Naive thymus-derived CD8-positive, alpha-beta T cell (primary cell): ENCODE measurements around the gene ANAPC13. TPM values are rescaled to one million over a fixed set of nuclear protein-coding genes. Genes with fewer than 3 reads are reported as not detected.

ENCODE experiments used
- ATAC-seq, 2 donors: fragments of 150-1000 bp; cut with Tn5 transposase in 1 of 2; sonication (Bioruptor Pico), chemical (Tn5 transposase) in 1 of 2; 1 replicate in 1 of 2; 2 replicates in 1 of 2; pipeline ENCODE4 v1.10.0; 2021; ENCODE audit warnings: mild to moderate bottlenecking in 2 of 2, moderate library complexity in 2 of 2
- POLR2A ChIA-PET: fragments of 350-600 bp; sonication (Branson Sonifier 250); formaldehyde crosslinking; loops from one replicate; lab custom pipeline; 2021; ENCODE audit warnings: antibody characterized with exemption; lab: Charles Lee
- DNase-seq, 10 donors: peaks; one replicate each; pipeline versions ENCODE4 v3.0.0 to v3.0.0-alpha.2; 2020 to 2022
- H3K27ac Mint-ChIP-seq, 10 donors: one replicate each; pipeline ENCODE4 v1.8.0; 2020 to 2022; ENCODE audit warnings: mild to moderate bottlenecking in 10 of 10, mixed read lengths in 10 of 10, moderate library complexity in 4 of 10, inconsistent platforms in 1 of 10
- H3K27me3 Mint-ChIP-seq, 5 donors: one replicate each; pipeline ENCODE4 v1.8.0; 2021 to 2022; ENCODE audit warnings: mixed read lengths in 5 of 5
- H3K36me3 Mint-ChIP-seq, 3 donors: one replicate each; pipeline ENCODE4 v1.8.0; 2020 to 2022; ENCODE audit warnings: mixed read lengths in 3 of 3, mild to moderate bottlenecking in 2 of 3, inconsistent platforms in 1 of 3
- H3K4me1 Mint-ChIP-seq, 4 donors: one replicate each; pipeline ENCODE4 v1.8.0; 2021 to 2022; ENCODE audit warnings: mixed read lengths in 4 of 4
- H3K4me3 Mint-ChIP-seq, 10 donors: one replicate each; pipeline ENCODE4 v1.8.0; 2020 to 2022; ENCODE audit warnings: mild to moderate bottlenecking in 10 of 10, mixed read lengths in 10 of 10, moderate library complexity in 6 of 10, inconsistent platforms in 1 of 10
- H3K9me3 Mint-ChIP-seq, 9 donors: one replicate each; pipeline ENCODE4 v1.8.0; 2020 to 2022; ENCODE audit warnings: mixed read lengths in 9 of 9, mild to moderate bottlenecking in 3 of 9, inconsistent platforms in 1 of 9, moderate library complexity in 1 of 9
- polyA plus RNA-seq, 3 donors: library from polyadenylated mRNA; unstranded; fragments of 300-500 nt; fragmentation: Illumina TruSeq; gene quantifications; one replicate each; pipeline ENCODE4 v1.2.3, GENCODE V29; 2021
- total RNA-seq, 8 experiments: library from RNA in 2 of 8; stranded (reverse) in 2 of 8; gene quantifications; one replicate each; pipeline ENCODE4 v1.2.3 and lab custom pipeline; 2021 to 2026

Gene ANAPC13
- total and polyA plus RNA-seq, 5 experiments from 2014 or later: 36.1 to 96.1 (median 88.9) TPM

- ATAC-seq (no peak), DNase-seq (no peak)
- POLR2A ChIA-PET: no interaction called here
- peaks cover 2 to 12% (median 9%) of the 10 kb centered on the region in 5 donors for H3K27me3 Mint-ChIP-seq
- H3K4me1 Mint-ChIP-seq: no peaks in the 10 kb centered on the region
- H3K36me3 Mint-ChIP-seq: no peaks in the 10 kb centered on the region
- no peak overlapping the region for H3K4me3 Mint-ChIP-seq
- H3K27ac Mint-ChIP-seq: no peak overlapping the region
- no peaks in the 10 kb centered on the region for H3K9me3 Mint-ChIP-seq
Observed at GRCh38 chr3:134464064-134464688, 21.6 kb downstream of the ANAPC13 start.

DNA sequence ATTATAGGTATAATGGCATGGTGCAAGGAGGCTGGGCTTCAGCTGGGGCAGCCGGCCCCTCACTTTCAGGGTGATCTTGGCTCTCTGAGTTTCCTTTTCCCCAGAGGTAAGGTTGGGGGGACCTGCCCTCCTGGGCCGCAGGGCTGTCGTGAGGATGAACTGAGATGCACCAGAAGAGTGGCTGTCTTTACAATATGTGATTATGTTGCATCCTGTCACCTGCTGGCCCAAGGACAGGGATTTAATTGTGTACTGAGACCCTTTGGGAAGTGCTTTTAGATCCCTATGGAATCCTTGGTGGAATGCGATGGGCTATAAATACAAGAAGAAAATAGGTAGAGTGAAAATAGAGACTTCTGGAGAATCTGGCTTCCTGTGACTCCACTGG is 22.1 kb downstream of the ANAPC13 start:
- H3K9me3 Mint-ChIP-seq: no peaks in the 10 kb centered on the region
- no peaks in the 10 kb centered on the region for H3K36me3 Mint-ChIP-seq
- H3K27me3 Mint-ChIP-seq: peaks cover 2 to 13% (median 9%) of the 10 kb centered on the region in 5 donors
- ATAC-seq (no peak), DNase-seq (no peak)
- no peak overlapping the region for H3K4me3 Mint-ChIP-seq
- POLR2A ChIA-PET: no interaction called here
- H3K27ac Mint-ChIP-seq: no peak overlapping the region
- H3K4me1 Mint-ChIP-seq: no peaks in the 10 kb centered on the region

DNA sequence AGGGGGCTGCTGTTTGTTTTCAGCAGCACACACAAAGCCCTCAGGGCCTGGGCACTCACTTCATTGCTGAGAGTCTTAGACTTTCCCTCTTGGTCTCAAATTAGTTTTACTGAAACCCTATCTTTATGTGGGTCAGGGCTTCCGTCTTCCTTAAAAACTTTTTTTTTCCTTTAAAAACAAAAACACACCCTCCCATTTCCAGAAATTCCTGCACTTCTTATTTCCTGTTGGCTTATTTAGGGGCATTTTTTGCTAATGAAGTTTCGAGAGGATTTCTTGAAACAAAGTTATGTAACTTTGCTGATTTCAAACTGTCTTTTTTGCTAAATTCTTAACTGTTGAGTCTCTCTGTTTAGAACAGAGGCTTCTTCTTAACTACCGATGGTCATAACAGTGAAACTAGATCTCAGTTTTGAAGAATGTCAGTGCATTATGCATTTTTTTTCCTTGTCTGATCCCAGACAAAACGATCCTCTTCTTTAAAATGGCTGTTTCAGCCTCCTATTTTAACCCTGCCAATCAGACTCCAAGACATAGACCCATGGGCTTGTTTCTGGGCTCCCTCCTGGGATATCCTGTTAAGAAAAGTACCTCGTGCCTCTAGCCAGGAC is 23.3 kb downstream of the ANAPC13 start:
- Mint-ChIP-seq H3K27me3 (peaks cover 5 to 21% (median 17%) of the 10 kb centered on the region in 5 donors), H3K4me1 (no peaks in the 10 kb centered on the region), H3K27ac (no peak overlapping the region), H3K36me3 (no peaks in the 10 kb centered on the region), H3K9me3 (no peaks in the 10 kb centered on the region), H3K4me3 (no peak overlapping the region)
- POLR2A ChIA-PET: no interaction called here
- DNase-seq: no peak
- ATAC-seq: no peak

DNA sequence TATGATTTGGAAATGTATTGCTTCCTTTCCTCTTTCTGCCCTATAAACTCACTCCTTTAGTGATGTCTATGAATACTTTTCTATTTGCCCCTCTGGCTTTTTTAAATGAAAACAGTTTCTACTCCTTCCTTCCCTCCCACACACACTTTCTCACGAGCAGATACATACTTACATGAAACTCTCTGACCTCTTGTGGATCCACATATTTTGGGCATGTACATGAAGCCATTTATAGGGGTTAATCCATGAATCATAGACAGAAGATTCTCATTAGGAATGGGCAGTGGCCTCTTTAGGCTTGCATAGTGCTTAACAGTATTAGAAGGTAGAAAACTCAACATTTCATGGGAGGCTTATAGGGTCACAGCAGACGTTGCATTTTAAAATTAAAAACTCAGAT is 24.8 kb downstream of the ANAPC13 start:
- POLR2A ChIA-PET: no interaction called here
- no peaks in the 10 kb centered on the region for H3K4me1 Mint-ChIP-seq
- H3K4me3 Mint-ChIP-seq: no peak overlapping the region
- H3K9me3 Mint-ChIP-seq: no peaks in the 10 kb centered on the region
- no peaks in the 10 kb centered on the region for H3K36me3 Mint-ChIP-seq
- ATAC-seq (no peak), DNase-seq (no peak)
- H3K27me3 Mint-ChIP-seq: peaks cover 6 to 27% (median 22%) of the 10 kb centered on the region in 5 donors
- no peak overlapping the region for H3K27ac Mint-ChIP-seq

- Mint-ChIP-seq H3K36me3 (no peaks in the 10 kb centered on the region), H3K9me3 (no peaks in the 10 kb centered on the region), H3K27ac (no peak overlapping the region), H3K27me3 (peaks cover 6 to 27% (median 22%) of the 10 kb centered on the region in 5 donors), H3K4me1 (no peaks in the 10 kb centered on the region), H3K4me3 (no peak overlapping the region)
- POLR2A ChIA-PET: no interaction called here
- DNase-seq: no peak
- no peak for ATAC-seq
Observed at GRCh38 chr3:134459562-134459961, 26.2 kb downstream of the ANAPC13 start.

DNA sequence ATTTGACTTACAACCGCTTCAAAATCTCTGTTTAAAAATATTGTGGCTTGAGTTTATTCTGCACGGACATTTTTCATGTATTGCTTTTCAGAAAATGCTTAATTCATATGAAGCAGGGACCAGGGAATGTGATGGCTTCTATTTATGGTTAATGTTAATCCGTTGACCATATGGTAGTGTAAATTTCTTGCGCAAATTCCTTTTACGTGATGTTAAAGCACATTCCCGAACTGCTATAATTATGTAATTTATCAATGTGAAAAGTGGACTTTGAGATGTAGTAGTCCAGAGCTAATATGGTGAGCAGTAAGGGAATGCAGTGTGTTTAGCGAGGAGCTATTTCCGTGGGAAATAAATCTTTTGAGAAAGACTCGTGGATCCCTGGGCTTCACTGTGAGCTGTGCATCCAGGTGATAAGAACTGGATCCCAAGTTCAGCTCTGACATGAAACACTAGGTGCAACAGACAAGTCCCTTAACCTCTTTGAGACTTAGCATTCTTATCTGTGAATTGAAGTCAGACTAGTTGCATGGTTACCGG is 27.3 kb downstream of the ANAPC13 start:
- H3K36me3 Mint-ChIP-seq: no peaks in the 10 kb centered on the region
- H3K27ac Mint-ChIP-seq: no peak overlapping the region
- POLR2A ChIA-PET: no interaction called here
- ATAC-seq (no peak), DNase-seq (no peak)
- no peak overlapping the region for H3K4me3 Mint-ChIP-seq
- H3K4me1 Mint-ChIP-seq: no peaks in the 10 kb centered on the region
- peaks cover 4 to 28% (median 22%) of the 10 kb centered on the region in 5 donors for H3K27me3 Mint-ChIP-seq
- no peaks in the 10 kb centered on the region for H3K9me3 Mint-ChIP-seq

DNA sequence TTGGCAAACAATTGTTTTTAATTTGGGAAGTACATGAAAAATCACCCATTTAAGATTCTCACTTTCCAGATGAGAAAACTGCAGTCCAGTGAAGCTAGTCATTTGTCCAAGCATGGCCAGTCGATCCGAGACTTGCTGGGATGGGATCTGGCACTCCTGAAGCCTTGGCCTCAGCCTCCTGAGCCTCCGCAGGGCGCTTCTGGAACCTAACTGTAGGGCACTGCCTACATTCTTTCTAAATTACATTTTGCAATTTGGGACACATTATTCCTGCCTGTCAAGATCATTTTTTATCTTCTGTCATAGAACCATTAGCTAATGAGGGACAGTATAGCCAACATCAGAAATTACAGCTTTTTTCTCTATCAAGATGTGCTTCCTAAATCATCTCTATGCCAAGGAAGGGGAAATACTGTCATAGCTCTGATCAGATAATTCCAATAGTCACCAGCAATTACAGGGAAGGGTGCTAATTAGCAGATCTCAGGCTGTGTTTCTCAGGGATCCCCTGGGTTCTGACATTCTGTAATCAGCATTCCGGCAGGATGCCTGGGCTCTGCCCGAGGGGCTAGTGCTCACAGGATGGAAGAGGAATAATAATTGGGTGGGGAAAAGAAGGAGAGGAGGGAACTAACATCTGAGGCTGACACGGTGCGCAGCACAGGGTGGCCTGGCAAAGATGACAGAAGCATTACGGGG is 28.3 kb downstream of the ANAPC13 start:
- DNase-seq (no peak), ATAC-seq (no peak)
- Mint-ChIP-seq H3K36me3 (no peaks in the 10 kb centered on the region), H3K9me3 (no peaks in the 10 kb centered on the region), H3K27me3 (peaks cover 4 to 27% (median 22%) of the 10 kb centered on the region in 5 donors), H3K27ac (peak overlapping the region in 1 of 10 donors; percentile 78), H3K4me3 (no peak overlapping the region), H3K4me1 (no peaks in the 10 kb centered on the region)
- POLR2A ChIA-PET: no interaction called here

DNA sequence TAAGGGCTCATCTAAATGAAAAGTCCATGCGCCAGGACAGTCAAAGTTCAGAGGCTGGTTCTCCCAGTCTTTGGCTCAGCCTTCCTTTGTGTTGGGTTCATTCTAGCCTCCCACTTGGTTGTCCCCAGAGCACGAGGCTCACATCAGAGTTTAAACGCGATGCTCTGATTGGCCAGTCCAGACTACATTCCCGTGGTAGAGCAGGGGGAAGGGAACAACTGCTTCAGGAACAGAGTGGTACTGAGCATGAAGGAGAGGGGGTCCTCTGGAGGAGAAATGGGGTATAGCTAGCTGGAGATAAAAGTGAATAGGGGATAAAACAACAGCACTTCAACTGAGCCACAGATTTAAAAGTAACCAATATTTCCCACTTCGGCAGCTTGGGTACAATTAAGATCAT is 32.2 kb downstream of the ANAPC13 start:
- POLR2A ChIA-PET: no interaction called here
- peaks cover 0 to 2% (median 0%) of the 10 kb centered on the region in 4 donors for H3K4me1 Mint-ChIP-seq
- H3K27me3 Mint-ChIP-seq: peaks cover 6 to 19% (median 15%) of the 10 kb centered on the region in 5 donors
- H3K4me3 Mint-ChIP-seq: no peak overlapping the region
- no peaks in the 10 kb centered on the region for H3K36me3 Mint-ChIP-seq
- DNase-seq (no peak), ATAC-seq (no peak)
- no peak overlapping the region for H3K27ac Mint-ChIP-seq
- H3K9me3 Mint-ChIP-seq: no peaks in the 10 kb centered on the region

GRCh38 chr3:134449951-134450350 is 35.8 kb downstream of the ANAPC13 start:
- DNase-seq (no peak), ATAC-seq (no peak)
- Mint-ChIP-seq H3K4me1 (peaks cover 0 to 2% (median 0%) of the 10 kb centered on the region in 4 donors), H3K27me3 (peaks cover 13 to 40% (median 22%) of the 10 kb centered on the region in 5 donors), H3K27ac (no peak overlapping the region), H3K4me3 (no peak overlapping the region), H3K9me3 (peaks cover 1 to 20% (median 10%) of the 10 kb centered on the region in 9 donors), H3K36me3 (peaks cover 0 to 16% (median 8%) of the 10 kb centered on the region in 3 donors)
- POLR2A ChIA-PET: no interaction called here

GRCh38 chr3:134449277-134449676 is 36.5 kb downstream of the ANAPC13 start:
- H3K4me1 Mint-ChIP-seq: peaks cover 0 to 2% (median 0%) of the 10 kb centered on the region in 4 donors
- ATAC-seq (no peak), DNase-seq (no peak)
- peaks cover 0 to 22% (median 11%) of the 10 kb centered on the region in 3 donors for H3K36me3 Mint-ChIP-seq
- H3K4me3 Mint-ChIP-seq: no peak overlapping the region
- H3K9me3 Mint-ChIP-seq: peaks cover 6 to 25% (median 16%) of the 10 kb centered on the region in 9 donors
- peaks cover 18 to 45% (median 23%) of the 10 kb centered on the region in 5 donors for H3K27me3 Mint-ChIP-seq
- H3K27ac Mint-ChIP-seq: no peak overlapping the region
- POLR2A ChIA-PET: no interaction called here

DNA sequence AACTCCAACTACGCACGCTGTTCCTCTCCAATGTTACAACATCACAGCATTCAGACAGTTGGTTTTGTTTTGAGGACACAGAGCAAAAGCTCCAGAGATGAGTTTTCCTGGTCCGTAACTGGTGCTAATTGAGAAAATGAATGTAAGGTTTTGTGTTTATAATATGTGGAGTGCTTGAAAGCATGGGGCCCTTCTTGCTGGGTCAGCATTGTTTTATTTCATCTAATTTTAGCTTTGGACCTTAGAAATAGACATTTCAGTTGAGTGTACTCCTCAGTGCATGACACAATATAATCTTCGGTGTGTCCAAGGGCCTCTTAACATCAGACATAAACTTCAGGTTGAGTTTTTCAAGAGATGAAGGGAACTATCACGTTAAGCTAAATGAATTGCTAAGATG is 37.1 kb downstream of the ANAPC13 start:
- POLR2A ChIA-PET: no interaction called here
- DNase-seq: no peak

GRCh38 chr3:134447351-134447750 is 38.4 kb downstream of the ANAPC13 start:
- POLR2A ChIA-PET: no interaction called here
- H3K9me3 Mint-ChIP-seq: peaks cover 6 to 25% (median 16%) of the 10 kb centered on the region in 9 donors
- no peak for ATAC-seq

More for the DNA sequence above, 37.1 kb downstream of the ANAPC13 start:
- H3K4me3 Mint-ChIP-seq: no peak overlapping the region
- peaks cover 0 to 22% (median 11%) of the 10 kb centered on the region in 3 donors for H3K36me3 Mint-ChIP-seq
- H3K4me1 Mint-ChIP-seq: peaks cover 0 to 2% (median 0%) of the 10 kb centered on the region in 4 donors
- H3K27ac Mint-ChIP-seq: no peak overlapping the region
- peaks cover 18 to 45% (median 23%) of the 10 kb centered on the region in 5 donors for H3K27me3 Mint-ChIP-seq
- peaks cover 6 to 25% (median 16%) of the 10 kb centered on the region in 9 donors for H3K9me3 Mint-ChIP-seq
- no peak for ATAC-seq

DNA sequence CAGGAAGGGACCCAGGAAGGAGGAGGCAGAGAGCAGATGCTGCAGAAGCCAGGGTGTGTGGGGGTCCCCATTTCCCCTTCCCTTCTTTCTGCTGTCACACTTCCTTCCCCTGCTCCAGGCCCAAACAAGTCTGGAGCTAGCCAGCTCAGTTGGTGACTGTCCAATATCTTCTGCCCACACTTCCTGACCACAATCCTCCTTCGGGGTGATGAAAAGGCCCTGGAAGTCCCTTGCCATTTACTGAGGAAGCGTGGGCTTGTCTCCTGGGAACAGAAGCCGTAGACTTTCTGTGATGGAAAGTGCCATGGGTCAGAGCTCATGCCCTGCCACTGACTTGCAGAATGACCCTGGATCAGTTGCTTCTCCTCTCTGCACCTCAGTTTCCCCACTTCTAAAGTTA is 39.0 kb downstream of the ANAPC13 start:
- Mint-ChIP-seq H3K4me3 (no peak overlapping the region), H3K4me1 (peaks cover 0 to 2% (median 0%) of the 10 kb centered on the region in 4 donors), H3K36me3 (peaks cover 0 to 22% (median 11%) of the 10 kb centered on the region in 3 donors), H3K27ac (no peak overlapping the region), H3K27me3 (peaks cover 18 to 45% (median 24%) of the 10 kb centered on the region in 5 donors), H3K9me3 (peaks cover 6 to 25% (median 16%) of the 10 kb centered on the region in 9 donors)
- no peak for DNase-seq
- POLR2A ChIA-PET: no interaction called here
- no peak for ATAC-seq

More at GRCh38 chr3:134447351-134447750, 38.4 kb downstream of the ANAPC13 start:
- Mint-ChIP-seq H3K27ac (no peak overlapping the region), H3K27me3 (peaks cover 18 to 45% (median 24%) of the 10 kb centered on the region in 5 donors), H3K4me1 (peaks cover 0 to 2% (median 0%) of the 10 kb centered on the region in 4 donors), H3K4me3 (no peak overlapping the region), H3K36me3 (peaks cover 0 to 22% (median 11%) of the 10 kb centered on the region in 3 donors)
- no peak for DNase-seq
